ENCODE results near the gene UBE4B.
A peak's percentile ranks its signal among the peaks of the same experiment; 100 is the strongest.

UBE4B gene

GRCh38 chr1:10074059-10074851 is 41.5 kb downstream of the UBE4B start:
- H2BK120ac ChIP-seq (ENCODE audit: low read depth, low read length), result no peak overlapping the region
- H2AK5ac ChIP-seq (ENCODE audit: low read length, severe bottlenecking), result no peak overlapping the region
- no peak overlapping the region for H2BK5ac ChIP-seq (ENCODE audit: low read depth, low read length, poor library complexity, severe bottlenecking)
- peak overlapping the region in 1 of 2 experiments; percentile 65 for H3K4ac ChIP-seq (ENCODE audit: low read depth in 1 of 2, low read length in 2 of 2)
- peak overlapping the region; percentile 5 for H4K91ac ChIP-seq (ENCODE audit: low read length)
- peak overlapping the region in 1 of 2 experiments; percentile 87 for H2BK12ac ChIP-seq (ENCODE audit: low read length in 2 of 2)
- H3K4me1 ChIP-seq (ENCODE audit: control insufficient read depth, insufficient read depth, low read depth, low read length), result peaks cover 8% of the 10 kb centered on the region
- peaks cover 3 to 12% of the 10 kb centered on the region in 2 experiments for H3K36me3 ChIP-seq (ENCODE audit: control insufficient read depth in 1 of 2, insufficient read depth in 2 of 2, low read depth in 1 of 2, low read length in 2 of 2)
- H2BK15ac ChIP-seq (ENCODE audit: low read depth, poor library complexity, severe bottlenecking), result no peak overlapping the region
- H3K9me3 ChIP-seq (ENCODE audit: control insufficient read depth, low read length), result no peaks in the 10 kb centered on the region
- H3K4me2 ChIP-seq (ENCODE audit: low read length, poor library complexity, severe bottlenecking), result no peak overlapping the region
- H3K9ac ChIP-seq (ENCODE audit: low read length), result peak overlapping the region; percentile 3
- H3K14ac ChIP-seq (ENCODE audit: low read length in 2 of 2), result peak overlapping the region in 1 of 2 experiments; percentile 35
- DNase-seq, result peak; percentile 98
- H3K79me1 ChIP-seq (replicated peaks; ENCODE audit: low read length, poor library complexity, severe bottlenecking), result peaks cover 21% of the 10 kb centered on the region
- peak overlapping the region; percentile 47 for H3K27ac ChIP-seq (ENCODE audit: low read length, poor library complexity, severe bottlenecking)
- H2AFZ ChIP-seq (ENCODE audit: low read depth, low read length), result no peak overlapping the region
- 25% methylated on average over 5 of the region's 5 CpGs for WGBS
- H3K23ac ChIP-seq (ENCODE audit: low read length in 2 of 2), result no peak overlapping the region
- no peak overlapping the region for H4K8ac ChIP-seq (ENCODE audit: low read length)
- H3K4me3 ChIP-seq (ENCODE audit: insufficient read depth in 1 of 2, low read depth in 1 of 2, low read length in 2 of 2), result peak overlapping the region in 1 of 2 experiments; percentile 22
- H3K18ac ChIP-seq (ENCODE audit: low read depth in 1 of 2, low read length in 2 of 2), result peak overlapping the region in 1 of 2 experiments; percentile 88
- H3K27me3 ChIP-seq (ENCODE audit: control insufficient read depth in 1 of 2, insufficient read depth in 1 of 2, low read length in 2 of 2), result no peaks in the 10 kb centered on the region

GRCh38 chr1:10074852-10075730 is 42.3 kb downstream of the UBE4B start:
- H3K18ac ChIP-seq (ENCODE audit: low read depth in 1 of 2, low read length in 2 of 2), result peak overlapping the region in 1 of 2 experiments; percentile 61
- H3K36me3 ChIP-seq (ENCODE audit: control insufficient read depth in 1 of 2, insufficient read depth in 2 of 2, low read depth in 1 of 2, low read length in 2 of 2), result peaks cover 3 to 12% of the 10 kb centered on the region in 2 experiments
- no peak overlapping the region for H3K4ac ChIP-seq (ENCODE audit: low read depth in 1 of 2, low read length in 2 of 2)
- H2BK15ac ChIP-seq (ENCODE audit: low read depth, poor library complexity, severe bottlenecking), result no peak overlapping the region
- peak overlapping the region; percentile 3 for H3K9ac ChIP-seq (ENCODE audit: low read length)
- no peak overlapping the region for H3K14ac ChIP-seq (ENCODE audit: low read length in 2 of 2)
- H2BK12ac ChIP-seq (ENCODE audit: low read length in 2 of 2), result peak overlapping the region in 1 of 2 experiments; percentile 57
- no peak overlapping the region for H4K8ac ChIP-seq (ENCODE audit: low read length)
- 80% methylated on average over 3 of the region's 5 CpGs for WGBS
- no peak overlapping the region for H3K23ac ChIP-seq (ENCODE audit: low read length in 2 of 2)
- DNase-seq, result peak; percentile 38
- no peak overlapping the region for H2AK5ac ChIP-seq (ENCODE audit: low read length, severe bottlenecking)
- H2BK120ac ChIP-seq (ENCODE audit: low read depth, low read length), result no peak overlapping the region
- H4K91ac ChIP-seq (ENCODE audit: low read length), result no peak overlapping the region
- H3K79me1 ChIP-seq (replicated peaks; ENCODE audit: low read length, poor library complexity, severe bottlenecking), result peaks cover 16% of the 10 kb centered on the region
- H3K4me1 ChIP-seq (ENCODE audit: control insufficient read depth, insufficient read depth, low read depth, low read length), result peaks cover 10% of the 10 kb centered on the region
- H2AFZ ChIP-seq (ENCODE audit: low read depth, low read length), result no peak overlapping the region
- H3K4me2 ChIP-seq (ENCODE audit: low read length, poor library complexity, severe bottlenecking), result no peak overlapping the region
- H3K4me3 ChIP-seq (ENCODE audit: insufficient read depth in 1 of 2, low read depth in 1 of 2, low read length in 2 of 2), result peak overlapping the region in 1 of 2 experiments; percentile 22
- no peaks in the 10 kb centered on the region for H3K9me3 ChIP-seq (ENCODE audit: control insufficient read depth, low read length)
- no peak overlapping the region for H2BK5ac ChIP-seq (ENCODE audit: low read depth, low read length, poor library complexity, severe bottlenecking)
- peak overlapping the region; percentile 35 for H3K27ac ChIP-seq (ENCODE audit: low read length, poor library complexity, severe bottlenecking)
- H3K27me3 ChIP-seq (ENCODE audit: control insufficient read depth in 1 of 2, insufficient read depth in 1 of 2, low read length in 2 of 2), result no peaks in the 10 kb centered on the region

DNA sequence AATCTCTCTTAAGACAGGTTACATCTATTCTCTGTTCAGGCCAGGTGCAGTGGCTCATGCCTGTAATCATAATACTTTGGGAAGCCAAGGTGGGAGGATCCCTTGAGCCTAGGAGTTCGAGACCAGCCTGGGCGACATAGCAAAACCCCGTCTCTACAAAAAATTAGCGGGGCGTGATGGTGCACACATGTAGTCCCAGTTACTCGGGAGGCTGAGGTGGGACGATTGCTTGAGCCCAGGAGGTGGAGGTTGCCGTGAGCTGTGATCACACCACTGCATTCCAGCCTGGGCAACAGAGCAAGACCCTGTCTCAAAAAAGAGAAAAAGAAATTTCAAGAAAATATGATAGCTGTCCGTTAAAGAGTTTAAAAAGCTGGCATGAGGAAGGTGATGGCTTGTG is 43.0 kb downstream of the UBE4B start:
- Histone ChIP-seq H2AK5ac (ENCODE audit: low read length, severe bottlenecking) (no peak overlapping the region), H3K18ac (ENCODE audit: low read depth in 1 of 2, low read length in 2 of 2) (no peak overlapping the region), H4K91ac (ENCODE audit: low read length) (no peak overlapping the region), H2BK15ac (ENCODE audit: low read depth, poor library complexity, severe bottlenecking) (no peak overlapping the region), H3K36me3 (ENCODE audit: control insufficient read depth in 1 of 2, insufficient read depth in 2 of 2, low read depth in 1 of 2, low read length in 2 of 2) (peaks cover 3 to 17% of the 10 kb centered on the region in 2 experiments), H3K4ac (ENCODE audit: low read depth in 1 of 2, low read length in 2 of 2) (no peak overlapping the region), H3K4me3 (ENCODE audit: insufficient read depth in 1 of 2, low read depth in 1 of 2, low read length in 2 of 2) (no peak overlapping the region), H2BK5ac (ENCODE audit: low read depth, low read length, poor library complexity, severe bottlenecking) (no peak overlapping the region), H3K9ac (ENCODE audit: low read length) (no peak overlapping the region), H3K27me3 (ENCODE audit: control insufficient read depth in 1 of 2, insufficient read depth in 1 of 2, low read length in 2 of 2) (no peaks in the 10 kb centered on the region), H4K8ac (ENCODE audit: low read length) (no peak overlapping the region), H2AFZ (ENCODE audit: low read depth, low read length) (no peak overlapping the region), H2BK120ac (ENCODE audit: low read depth, low read length) (no peak overlapping the region), H3K4me1 (ENCODE audit: control insufficient read depth, insufficient read depth, low read depth, low read length) (peaks cover 10% of the 10 kb centered on the region), H3K27ac (ENCODE audit: low read length, poor library complexity, severe bottlenecking) (no peak overlapping the region), H3K14ac (ENCODE audit: low read length in 2 of 2) (no peak overlapping the region), H3K79me1 (replicated peaks; ENCODE audit: low read length, poor library complexity, severe bottlenecking) (peaks cover 16% of the 10 kb centered on the region), H3K4me2 (ENCODE audit: low read length, poor library complexity, severe bottlenecking) (no peak overlapping the region), H3K23ac (ENCODE audit: low read length in 2 of 2) (no peak overlapping the region), H3K9me3 (ENCODE audit: control insufficient read depth, low read length) (no peaks in the 10 kb centered on the region), H2BK12ac (ENCODE audit: low read length in 2 of 2) (peak overlapping the region in 1 of 2 experiments; percentile 43)
- no peak for DNase-seq
- WGBS, result 97% methylated on average over 9 of the region's 9 CpGs

DNA sequence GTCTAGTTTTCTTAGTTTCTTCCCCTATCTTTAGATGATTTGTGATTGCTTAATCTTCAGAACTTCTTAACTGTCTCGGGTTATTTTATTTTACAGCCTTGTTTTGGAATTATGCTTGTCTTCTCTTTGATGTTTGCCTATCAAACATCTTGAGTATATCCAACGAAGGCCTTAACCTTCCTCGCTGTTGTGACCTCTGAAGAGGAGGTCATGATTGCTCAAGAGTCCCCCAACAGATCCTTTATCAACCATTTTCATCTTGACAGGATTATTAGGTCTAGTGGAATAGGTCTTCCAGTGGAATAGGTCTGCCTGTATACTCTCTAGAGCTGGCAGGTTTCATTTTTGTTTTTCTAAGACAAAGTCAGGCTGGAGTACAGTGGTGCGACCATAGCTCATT is 45.7 kb downstream of the UBE4B start:
- H3K23ac ChIP-seq (ENCODE audit: low read length in 2 of 2), result no peak overlapping the region
- H3K4me1 ChIP-seq (ENCODE audit: control insufficient read depth, insufficient read depth, low read depth, low read length), result peaks cover 9% of the 10 kb centered on the region
- no peak for DNase-seq
- H4K91ac ChIP-seq (ENCODE audit: low read length), result no peak overlapping the region
- H4K8ac ChIP-seq (ENCODE audit: low read length), result no peak overlapping the region
- WGBS, result 82% methylated on average over 4 of the region's 4 CpGs
- H2AFZ ChIP-seq (ENCODE audit: low read depth, low read length), result no peak overlapping the region
- H3K4ac ChIP-seq (ENCODE audit: low read depth in 1 of 2, low read length in 2 of 2), result no peak overlapping the region
- H3K4me3 ChIP-seq (ENCODE audit: insufficient read depth in 1 of 2, low read depth in 1 of 2, low read length in 2 of 2), result no peak overlapping the region
- no peak overlapping the region for H2BK15ac ChIP-seq (ENCODE audit: low read depth, poor library complexity, severe bottlenecking)
- H3K18ac ChIP-seq (ENCODE audit: low read depth in 1 of 2, low read length in 2 of 2), result no peak overlapping the region
- no peak overlapping the region for H3K27ac ChIP-seq (ENCODE audit: low read length, poor library complexity, severe bottlenecking)
- H3K4me2 ChIP-seq (ENCODE audit: low read length, poor library complexity, severe bottlenecking), result no peak overlapping the region
- no peaks in the 10 kb centered on the region for H3K27me3 ChIP-seq (ENCODE audit: control insufficient read depth in 1 of 2, insufficient read depth in 1 of 2, low read length in 2 of 2)
- H2BK12ac ChIP-seq (ENCODE audit: low read length in 2 of 2), result no peak overlapping the region
- no peak overlapping the region for H2BK5ac ChIP-seq (ENCODE audit: low read depth, low read length, poor library complexity, severe bottlenecking)
- no peaks in the 10 kb centered on the region for H3K9me3 ChIP-seq (ENCODE audit: control insufficient read depth, low read length)
- no peak overlapping the region for H2AK5ac ChIP-seq (ENCODE audit: low read length, severe bottlenecking)
- H3K14ac ChIP-seq (ENCODE audit: low read length in 2 of 2), result no peak overlapping the region
- no peak overlapping the region for H3K9ac ChIP-seq (ENCODE audit: low read length)
- peaks cover 18% of the 10 kb centered on the region for H3K79me1 ChIP-seq (replicated peaks; ENCODE audit: low read length, poor library complexity, severe bottlenecking)
- peaks cover 3 to 18% of the 10 kb centered on the region in 2 experiments for H3K36me3 ChIP-seq (ENCODE audit: control insufficient read depth in 1 of 2, insufficient read depth in 2 of 2, low read depth in 1 of 2, low read length in 2 of 2)
- H2BK120ac ChIP-seq (ENCODE audit: low read depth, low read length), result no peak overlapping the region
